HepG2 (cell line): ENCODE results near the gene LGALS16. TPM values are rescaled to one million over a fixed set of nuclear protein-coding genes. Genes with fewer than 3 reads are reported as not detected.

Source experiments
- DBP ChIP-seq: sonication (generic); formaldehyde crosslinking; IDR thresholded peaks from 2 replicates; pipeline ENCODE4 v1.4.0; 2020; ENCODE audit warnings: missing genetic modification reagents; ENCODE audit errors: not compliant biosample characterization
- FOXA3 ChIP-seq: IDR thresholded peaks from 2 replicates; pipeline ENCODE4 v1.6.1; 2016; ENCODE audit warnings: missing genetic modification reagents, missing compliant biosample characterization
- HCFC1 ChIP-seq: fragments of 150-350 bp; IDR thresholded peaks from 2 replicates; pipeline ENCODE4 v1.6.1; 2014; ENCODE audit warnings: low read depth, low read length
- HMGXB4 ChIP-seq, 2 experiments: sonication (generic) in 1 of 2; formaldehyde crosslinking in 1 of 2; IDR thresholded peaks; 2 replicates each; pipeline versions ENCODE4 v1.4.0 to v1.6.1; 2018 to 2020; ENCODE audit warnings: missing genetic modification reagents in 2 of 2, borderline replicate concordance in 1 of 2, low read depth in 1 of 2, mild to moderate bottlenecking in 1 of 2, missing biosample characterization in 1 of 2
- KDM2A ChIP-seq: sonication (generic); formaldehyde crosslinking; IDR thresholded peaks from 2 replicates; pipeline ENCODE4 v1.4.0; 2020; ENCODE audit warnings: low read depth, missing genetic modification reagents, borderline replicate concordance
- NFE2 ChIP-seq: sonication (generic); formaldehyde crosslinking; IDR thresholded peaks from 2 replicates; pipeline ENCODE4 v1.4.0; 2020; ENCODE audit warnings: missing genetic modification reagents
- NRL ChIP-seq: sonication (generic); formaldehyde crosslinking; IDR thresholded peaks from 2 replicates; pipeline ENCODE4 v1.5.0; 2020; ENCODE audit warnings: missing genetic modification reagents, mild to moderate bottlenecking, moderate library complexity, borderline replicate concordance
- RARA ChIP-seq: IDR thresholded peaks from 2 replicates; pipeline ENCODE4 v1.6.1; 2016; ENCODE audit warnings: missing genetic modification reagents, missing compliant biosample characterization
- RBM22 ChIP-seq: fragments of 200-400 bp; formaldehyde crosslinking; optimal IDR thresholded peaks from 2 replicates; pipeline ENCODE3; 2017; ENCODE audit warnings: mild to moderate bottlenecking, low read length, moderate library complexity
- RXRA ChIP-seq: sonication (generic); formaldehyde crosslinking; IDR thresholded peaks from 2 replicates; pipeline ENCODE4 v1.5.1; 2020; ENCODE audit warnings: missing genetic modification reagents
- SETDB1 ChIP-seq: sonication (generic); formaldehyde crosslinking; IDR thresholded peaks from 2 replicates; pipeline ENCODE4 v1.5.1; 2020; ENCODE audit warnings: missing genetic modification reagents, mild to moderate bottlenecking, borderline replicate concordance
- SMARCC2 ChIP-seq: fragments of 450-650 bp; IDR thresholded peaks from 2 replicates; pipeline ENCODE4 v1.6.1; 2017; ENCODE audit warnings: antibody characterized with exemption, mild to moderate bottlenecking
- SPEN ChIP-seq: sonication (generic); formaldehyde crosslinking; IDR thresholded peaks from 2 replicates; pipeline ENCODE4 v1.5.1; 2020; ENCODE audit warnings: low read depth, mild to moderate bottlenecking, missing genetic modification reagents
- SRSF4 ChIP-seq: fragments of 200-400 bp; formaldehyde crosslinking; IDR thresholded peaks from one replicate; pipeline ENCODE4 v1.6.1; 2018; ENCODE audit warnings: mild to moderate bottlenecking, low read depth, low read length, moderate library complexity; ENCODE audit not compliant: poor library complexity, severe bottlenecking
- ZBTB21 ChIP-seq: sonication (generic); formaldehyde crosslinking; IDR thresholded peaks from 2 replicates; pipeline ENCODE4 v1.4.0; 2020; ENCODE audit warnings: missing genetic modification reagents
- ZC3H4 ChIP-seq: sonication (generic); formaldehyde crosslinking; IDR thresholded peaks from 2 replicates; pipeline ENCODE4 v1.4.0; 2020; ENCODE audit warnings: missing genetic modification reagents, borderline replicate concordance
- ZNF318 ChIP-seq: sonication (generic); formaldehyde crosslinking; IDR thresholded peaks from 2 replicates; pipeline ENCODE4 v1.4.0; 2020; ENCODE audit warnings: mild to moderate bottlenecking, missing genetic modification reagents
- ZNF530 ChIP-seq: sonication (generic); formaldehyde crosslinking; IDR thresholded peaks from 2 replicates; pipeline ENCODE4 v1.5.0; 2020; ENCODE audit warnings: low read depth, mild to moderate bottlenecking, missing genetic modification reagents
- ZNF589 ChIP-seq: sonication (generic); formaldehyde crosslinking; conservative IDR thresholded peaks from 2 replicates; pipeline ENCODE4 v1.8.0; 2022; ENCODE audit warnings: mild to moderate bottlenecking, moderate library complexity, missing genetic modification reagents
- ZNF775 ChIP-seq: sonication (generic); formaldehyde crosslinking; IDR thresholded peaks from 2 replicates; pipeline ENCODE4 v1.4.0; 2020; ENCODE audit warnings: missing genetic modification reagents, mild to moderate bottlenecking, moderate library complexity, borderline replicate concordance
- polyA plus RNA-seq, 8 experiments: library from polyadenylated mRNA; depleted of rRNA in 3 of 8; stranded (reverse) in 7 of 8; unstranded in 1 of 8; fragments of >200 nt; fragmentation: Illumina TruSeq in 4 of 8; extraction: Trizol in 4 of 8; gene quantifications; 2 replicates each; pipeline versions ENCODE4 v1.2.1 to v1.2.3, GENCODE V29; 2011 to 2016; ENCODE audit warnings: low read depth in 4 of 8, missing spikeins in 1 of 8, mixed read lengths in 1 of 8; ENCODE audit not compliant: insufficient read depth in 1 of 8
- total RNA-seq, 5 experiments: library from RNA; depleted of rRNA; stranded (reverse); fragments of >200 nt; fragmentation: Illumina TruSeq; extraction: Trizol; gene quantifications; 2 replicates each; pipeline ENCODE4 v1.2.3, GENCODE V29; 2016; ENCODE audit warnings: low read depth in 1 of 5

LGALS16 gene
- total and polyA plus RNA-seq, 2 of the 13 experiments (the other 11 are each of a cell fraction or from before 2014, with no cell fraction given), result not detected

DNA sequence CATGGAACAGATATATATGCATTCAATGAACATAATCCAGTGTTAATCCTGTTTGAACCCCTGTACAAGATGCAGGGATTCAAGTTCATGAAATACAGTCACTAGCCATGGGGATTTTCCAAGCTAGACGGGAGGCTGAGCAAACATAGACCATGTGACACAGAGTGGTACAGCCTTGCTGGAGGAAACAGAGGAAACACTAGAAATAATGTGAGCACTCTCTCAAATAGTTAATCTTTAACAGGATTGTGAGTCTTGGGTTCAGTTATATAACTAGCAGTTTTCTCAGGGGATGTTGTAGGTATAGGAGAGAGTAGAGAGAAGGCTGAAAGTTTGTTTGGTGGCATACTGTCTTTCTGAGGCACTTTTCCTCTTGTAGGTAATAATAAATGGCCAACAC is 13.9 kb upstream of the LGALS16 start (continued):
- no peak for TF ChIP-seq ZNF318
- TF ChIP-seq SPEN, result no peak
- TF ChIP-seq SRSF4, result no peak
- TF ChIP-seq SETDB1 (CRISPR knock-in tag), result no peak
- no peak for TF ChIP-seq NFE2 (CRISPR knock-in tag)
- TF ChIP-seq ZBTB21 (CRISPR knock-in tag), result no peak
- TF ChIP-seq RBM22, result no peak
- TF ChIP-seq FOXA3 (CRISPR knock-in tag), result peak; percentile 53
- TF ChIP-seq RXRA (CRISPR knock-in tag), result no peak
- TF ChIP-seq ZNF775, result no peak
- TF ChIP-seq ZNF530, result no peak
- TF ChIP-seq HCFC1, result no peak
- peak; percentile 15; the same call in 1 of the 2 replicates for TF ChIP-seq RARA (CRISPR knock-in tag)
- TF ChIP-seq NRL (CRISPR knock-in tag), result no peak
- TF ChIP-seq SMARCC2, result no peak
- no peak for TF ChIP-seq ZNF589 (CRISPR knock-in tag)
- no peak for TF ChIP-seq HMGXB4 (CRISPR knock-in tag; IDR thresholded peaks at IDR 0.05; ENCODE audit: borderline replicate concordance in 1 of 2, low read depth in 1 of 2)
- no peak for TF ChIP-seq KDM2A (CRISPR knock-in tag)
- no peak for TF ChIP-seq ZC3H4 (CRISPR knock-in tag)
- TF ChIP-seq DBP, result no peak
